HL-60 (cell line): ENCODE data around the gene SIAH3.

ENCODE experiments used
- DNase-seq, 2 experiments: peaks; one replicate each; pipeline ENCODE4 v3.0.0-alpha.2; 2010 to 2020; ENCODE audit warnings: low read depth in 1 of 2, low spot score in 1 of 2
- H3K27ac ChIP-seq: fragments of 250-450 bp; sonication (Bioruptor Pico); replicated peaks from 2 replicates; pipeline ENCODE4 v1.5.1; 2020; ENCODE audit warnings: mild to moderate bottlenecking, moderate library complexity
- H3K27me3 ChIP-seq: fragments of 250-450 bp; sonication (Bioruptor Pico); 2 replicates; pipeline ENCODE4 v1.5.1; 2021; ENCODE audit warnings: mild to moderate bottlenecking, moderate library complexity; ENCODE audit not compliant: insufficient read depth, poor library complexity, severe bottlenecking
- H3K4me3 ChIP-seq: replicated peaks from 2 replicates; pipeline ENCODE4 v1.5.1; 2011; ENCODE audit warnings: mild to moderate bottlenecking, control low read depth, low read length; ENCODE audit not compliant: insufficient read depth
- GABPA ChIP-seq: IDR thresholded peaks from 2 replicates; pipeline ENCODE4 v1.6.1; 2012; ENCODE audit warnings: low read depth
- POLR2AphosphoS5 ChIP-seq: IDR thresholded peaks from 2 replicates; pipeline ENCODE4 v1.6.1; 2012; ENCODE audit warnings: low read depth
- SPI1 ChIP-seq: IDR thresholded peaks from 2 replicates; pipeline ENCODE4 v1.6.1; 2012; ENCODE audit warnings: low read depth, mild to moderate bottlenecking, borderline replicate concordance
- TF ChIP-seq, protein P1 (sequence below): IDR thresholded peaks from 2 replicates; pipeline ENCODE4 v1.6.1; 2012; ENCODE audit warnings: low read depth; ENCODE audit not compliant: insufficient replicate concordance
- TF ChIP-seq, protein P2 (sequence below): IDR thresholded peaks from one replicate; pipeline ENCODE4 v1.5.1; 2011; ENCODE audit warnings: low read length, control low read depth, inconsistent platforms; ENCODE audit not compliant: insufficient read depth

The SIAH3 gene

GRCh38 chr13:45773944-45774343 is 77.6 kb downstream of the SIAH3 start:
- DNase-seq: no peak
- H3K4me3 ChIP-seq: no peak overlapping the region
- H3K27me3 ChIP-seq: no peaks in the 10 kb centered on the region
- no peak overlapping the region for H3K27ac ChIP-seq
- no peak for TF ChIP-seq GABPA
- TF ChIP-seq POLR2AphosphoS5: no peak
- TF ChIP-seq SPI1: no peak
- TF ChIP-seq, protein P1, sequence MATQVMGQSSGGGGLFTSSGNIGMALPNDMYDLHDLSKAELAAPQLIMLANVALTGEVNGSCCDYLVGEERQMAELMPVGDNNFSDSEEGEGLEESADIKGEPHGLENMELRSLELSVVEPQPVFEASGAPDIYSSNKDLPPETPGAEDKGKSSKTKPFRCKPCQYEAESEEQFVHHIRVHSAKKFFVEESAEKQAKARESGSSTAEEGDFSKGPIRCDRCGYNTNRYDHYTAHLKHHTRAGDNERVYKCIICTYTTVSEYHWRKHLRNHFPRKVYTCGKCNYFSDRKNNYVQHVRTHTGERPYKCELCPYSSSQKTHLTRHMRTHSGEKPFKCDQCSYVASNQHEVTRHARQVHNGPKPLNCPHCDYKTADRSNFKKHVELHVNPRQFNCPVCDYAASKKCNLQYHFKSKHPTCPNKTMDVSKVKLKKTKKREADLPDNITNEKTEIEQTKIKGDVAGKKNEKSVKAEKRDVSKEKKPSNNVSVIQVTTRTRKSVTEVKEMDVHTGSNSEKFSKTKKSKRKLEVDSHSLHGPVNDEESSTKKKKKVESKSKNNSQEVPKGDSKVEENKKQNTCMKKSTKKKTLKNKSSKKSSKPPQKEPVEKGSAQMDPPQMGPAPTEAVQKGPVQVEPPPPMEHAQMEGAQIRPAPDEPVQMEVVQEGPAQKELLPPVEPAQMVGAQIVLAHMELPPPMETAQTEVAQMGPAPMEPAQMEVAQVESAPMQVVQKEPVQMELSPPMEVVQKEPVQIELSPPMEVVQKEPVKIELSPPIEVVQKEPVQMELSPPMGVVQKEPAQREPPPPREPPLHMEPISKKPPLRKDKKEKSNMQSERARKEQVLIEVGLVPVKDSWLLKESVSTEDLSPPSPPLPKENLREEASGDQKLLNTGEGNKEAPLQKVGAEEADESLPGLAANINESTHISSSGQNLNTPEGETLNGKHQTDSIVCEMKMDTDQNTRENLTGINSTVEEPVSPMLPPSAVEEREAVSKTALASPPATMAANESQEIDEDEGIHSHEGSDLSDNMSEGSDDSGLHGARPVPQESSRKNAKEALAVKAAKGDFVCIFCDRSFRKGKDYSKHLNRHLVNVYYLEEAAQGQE: no peak
- TF ChIP-seq, protein P2, sequence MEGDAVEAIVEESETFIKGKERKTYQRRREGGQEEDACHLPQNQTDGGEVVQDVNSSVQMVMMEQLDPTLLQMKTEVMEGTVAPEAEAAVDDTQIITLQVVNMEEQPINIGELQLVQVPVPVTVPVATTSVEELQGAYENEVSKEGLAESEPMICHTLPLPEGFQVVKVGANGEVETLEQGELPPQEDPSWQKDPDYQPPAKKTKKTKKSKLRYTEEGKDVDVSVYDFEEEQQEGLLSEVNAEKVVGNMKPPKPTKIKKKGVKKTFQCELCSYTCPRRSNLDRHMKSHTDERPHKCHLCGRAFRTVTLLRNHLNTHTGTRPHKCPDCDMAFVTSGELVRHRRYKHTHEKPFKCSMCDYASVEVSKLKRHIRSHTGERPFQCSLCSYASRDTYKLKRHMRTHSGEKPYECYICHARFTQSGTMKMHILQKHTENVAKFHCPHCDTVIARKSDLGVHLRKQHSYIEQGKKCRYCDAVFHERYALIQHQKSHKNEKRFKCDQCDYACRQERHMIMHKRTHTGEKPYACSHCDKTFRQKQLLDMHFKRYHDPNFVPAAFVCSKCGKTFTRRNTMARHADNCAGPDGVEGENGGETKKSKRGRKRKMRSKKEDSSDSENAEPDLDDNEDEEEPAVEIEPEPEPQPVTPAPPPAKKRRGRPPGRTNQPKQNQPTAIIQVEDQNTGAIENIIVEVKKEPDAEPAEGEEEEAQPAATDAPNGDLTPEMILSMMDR: no peak

- DNase-seq: no peak
- TF ChIP-seq POLR2AphosphoS5 (no peak), SPI1 (no peak), GABPA (no peak)
- TF ChIP-seq, protein P2: no peak
- TF ChIP-seq, protein P1: no peak
- Histone ChIP-seq H3K27ac (no peak overlapping the region), H3K4me3 (no peak overlapping the region), H3K27me3 (no peaks in the 10 kb centered on the region)
Measured at GRCh38 chr13:45773236-45773635, 78.3 kb downstream of the SIAH3 start.

DNA sequence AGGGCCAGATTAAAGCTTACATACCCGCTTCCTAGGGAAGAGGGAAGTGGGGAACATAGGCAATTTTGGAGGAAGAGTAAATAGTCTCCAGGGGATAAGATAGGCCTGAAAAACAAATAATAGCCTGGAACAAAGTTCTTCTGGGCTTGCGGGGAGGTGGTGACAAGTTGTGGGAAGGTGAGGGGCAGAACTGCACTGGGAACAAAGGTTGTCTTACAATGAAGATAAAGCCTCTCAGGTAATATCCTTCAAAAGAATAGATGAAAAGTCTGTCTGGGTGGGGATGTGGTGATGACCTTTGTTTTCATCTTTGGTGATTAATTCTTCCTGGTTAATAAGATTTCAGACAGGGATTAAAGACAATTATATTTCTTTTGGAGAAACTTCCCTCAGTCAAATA is 80.7 kb downstream of the SIAH3 start:
- no peak overlapping the region for H3K27ac ChIP-seq
- H3K4me3 ChIP-seq: no peak overlapping the region
- no peaks in the 10 kb centered on the region for H3K27me3 ChIP-seq
- TF ChIP-seq, protein P1: no peak
- no peak for TF ChIP-seq POLR2AphosphoS5
- no peak for TF ChIP-seq SPI1
- DNase-seq: no peak
